Measurements from ENCODE around the gene RRBP1.

Gene RRBP1

GRCh38 chr20:17608701-17609497 lies 73.1 kb downstream of the RRBP1 start:
- DNase-seq: no peak

- DNase-seq: no peak
Measured at GRCh38 chr20:17606001-17606400, 76.0 kb downstream of the RRBP1 start.

- no peak for DNase-seq
Measured at GRCh38 chr20:17605131-17605660, 76.8 kb downstream of the RRBP1 start.

GRCh38 chr20:17602493-17602892 lies 79.5 kb downstream of the RRBP1 start:
- no peak for DNase-seq

GRCh38 chr20:17601957-17602356 lies 80.1 kb downstream of the RRBP1 start:
- DNase-seq: no peak

GRCh38 chr20:17598013-17598550 lies 84.0 kb downstream of the RRBP1 start:
- DNase-seq: no peak

- DNase-seq: no peak
Measured at GRCh38 chr20:17595856-17596255, 86.2 kb downstream of the RRBP1 start.

- no peak for DNase-seq
Measured at GRCh38 chr20:17594443-17594842, 87.6 kb downstream of the RRBP1 start.

- DNase-seq: no peak
Measured at GRCh38 chr20:17593902-17594301, 88.1 kb downstream of the RRBP1 start.

GRCh38 chr20:17590245-17590644 lies 91.8 kb downstream of the RRBP1 start:
- no peak for DNase-seq

GRCh38 chr20:17589161-17589834 lies 92.7 kb downstream of the RRBP1 start:
- DNase-seq: no peak

GRCh38 chr20:17587824-17588223 lies 94.2 kb downstream of the RRBP1 start:
- no peak for DNase-seq

- DNase-seq: no peak
Measured at GRCh38 chr20:17587148-17587547, 94.9 kb downstream of the RRBP1 start.

GRCh38 chr20:17586250-17586649 lies 95.8 kb downstream of the RRBP1 start:
- no peak for DNase-seq

GRCh38 chr20:17584689-17585088 lies 97.4 kb downstream of the RRBP1 start:
- no peak for DNase-seq

- no peak for DNase-seq
Measured at GRCh38 chr20:17583126-17583525, 98.9 kb downstream of the RRBP1 start.

GRCh38 chr20:17580895-17581294 lies 101.1 kb downstream of the RRBP1 start:
- DNase-seq: no peak

GRCh38 chr20:17579369-17580039 lies 102.5 kb downstream of the RRBP1 start:
- no peak for DNase-seq

- DNase-seq: no peak
Measured at GRCh38 chr20:17576215-17576614, 105.8 kb downstream of the RRBP1 start.

GRCh38 chr20:17573463-17573862 lies 108.6 kb downstream of the RRBP1 start:
- DNase-seq: no peak

GRCh38 chr20:17572034-17572638 lies 109.9 kb downstream of the RRBP1 start:
- DNase-seq: no peak

GRCh38 chr20:17571153-17571527 lies 110.9 kb downstream of the RRBP1 start:
- no peak for DNase-seq

Data from NCI-H1694 treated with DMSO at 0.1 percent for 48 hours (cell line).